NCI-H1436 treated with DMSO at 0.1 percent for 48 hours (cell line): ENCODE results near the gene MAGI1.
"Not testable (repeated sequence)": the region's sequence is repeated elsewhere in the genome, so short reads cannot be mapped to it uniquely, and the experiment has no call there.

Experiments used
- DNase-seq: peaks from one replicate; lab custom pipeline; 2025; lab: John Stamatoyannopoulos, UW

The MAGI1 gene

DNA sequence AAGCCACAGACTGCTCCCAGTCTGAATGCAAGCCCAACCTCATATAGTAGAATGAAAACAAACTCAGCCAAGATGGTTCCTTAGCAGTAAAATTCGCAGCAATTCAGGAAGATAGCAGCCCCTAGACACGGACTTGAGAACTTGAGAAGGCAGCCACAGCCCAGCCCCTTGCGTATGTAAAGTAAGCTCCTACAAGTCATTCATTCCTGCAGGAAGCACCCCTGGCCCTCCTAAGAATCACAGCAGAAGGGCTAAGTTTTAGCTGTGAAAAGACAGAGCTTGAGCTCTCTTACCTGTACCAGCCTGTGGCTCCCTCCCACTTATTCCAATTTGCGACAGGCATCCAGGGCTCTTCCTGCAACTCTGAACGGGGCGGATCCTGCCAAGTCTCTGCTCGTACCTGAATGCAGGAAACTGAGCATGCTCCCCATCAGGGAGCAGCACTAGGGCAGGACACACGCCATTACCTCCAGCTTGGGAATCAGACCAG is 136.4 kb downstream of the MAGI1 start:
- DNase-seq = no peak

DNA sequence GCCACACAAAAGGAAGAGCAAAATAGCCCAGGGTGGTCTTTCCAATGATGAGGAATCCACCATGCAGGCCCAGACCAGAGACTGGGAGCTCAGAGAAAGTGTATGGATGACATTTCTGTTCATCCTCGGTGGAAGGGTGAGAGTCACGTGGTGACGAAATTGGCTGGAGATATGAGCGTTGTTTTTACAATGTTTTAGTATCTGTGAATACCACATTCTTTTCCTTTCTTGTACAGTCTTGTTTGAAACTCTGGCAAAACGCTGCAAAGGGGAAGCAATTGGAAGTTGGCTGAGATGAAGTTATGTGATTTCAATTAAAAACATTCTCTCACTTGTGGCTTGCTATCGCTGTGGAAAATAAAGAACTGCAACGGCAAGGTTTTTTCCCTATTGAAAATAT is 137.5 kb downstream of the MAGI1 start:
- DNase-seq = no peak

DNA sequence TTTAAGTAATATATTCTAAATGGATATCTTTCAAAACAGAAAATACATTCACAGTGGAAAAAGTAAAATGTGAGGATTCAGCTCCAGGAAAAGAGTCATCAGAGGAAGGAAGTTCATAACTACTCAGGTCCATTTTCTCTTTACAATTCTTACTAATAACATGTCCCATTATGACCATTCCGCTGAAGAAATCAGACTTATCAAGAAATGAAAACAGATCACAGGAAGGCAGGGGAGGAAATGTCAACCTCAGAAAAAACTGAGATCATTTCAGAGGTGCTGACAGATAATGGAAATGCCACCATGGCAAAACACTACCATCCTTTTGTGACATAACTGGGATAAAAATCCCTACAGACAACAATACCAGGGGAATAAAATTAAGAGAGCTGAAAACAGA is 139.5 kb downstream of the MAGI1 start:
- no peak for DNase-seq

DNA sequence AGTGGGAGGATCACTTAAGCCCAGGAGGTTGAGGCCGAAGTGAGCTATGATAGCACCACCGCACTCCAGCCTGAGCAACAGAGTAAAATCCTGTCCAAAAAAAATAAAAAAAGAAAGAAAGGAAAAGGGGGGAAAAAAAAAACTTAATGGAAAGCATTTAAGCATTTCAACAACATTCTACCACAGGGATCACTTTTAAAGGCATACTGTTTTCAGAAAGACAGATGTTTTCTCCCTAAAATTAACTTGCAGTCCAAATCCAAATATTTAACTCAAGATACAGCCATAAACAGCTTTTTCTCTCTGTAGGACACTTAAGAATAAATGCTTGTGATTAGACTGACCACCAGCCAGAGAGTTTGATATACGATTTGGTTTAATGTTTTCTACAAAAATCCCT is 141.0 kb downstream of the MAGI1 start:
- DNase-seq = no peak

DNA sequence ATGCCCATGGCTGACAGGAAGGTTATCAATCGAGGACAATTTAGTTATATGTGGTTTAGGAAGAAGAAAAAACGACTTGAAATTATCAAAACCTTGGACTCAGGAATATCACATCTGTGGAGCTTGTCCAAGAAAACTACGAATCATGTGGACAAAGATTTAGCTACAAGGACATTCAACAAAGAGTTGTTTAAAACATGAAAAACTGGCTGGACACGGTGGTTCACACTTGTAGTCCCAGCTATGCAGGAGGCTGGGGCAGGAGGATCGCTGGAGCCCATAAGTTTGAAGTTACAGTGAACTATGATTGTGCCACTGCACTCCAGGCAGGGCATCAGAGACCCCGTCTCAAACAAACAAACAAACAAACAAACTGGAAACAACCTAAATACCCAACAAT is 142.4 kb downstream of the MAGI1 start:
- DNase-seq = no peak

DNA sequence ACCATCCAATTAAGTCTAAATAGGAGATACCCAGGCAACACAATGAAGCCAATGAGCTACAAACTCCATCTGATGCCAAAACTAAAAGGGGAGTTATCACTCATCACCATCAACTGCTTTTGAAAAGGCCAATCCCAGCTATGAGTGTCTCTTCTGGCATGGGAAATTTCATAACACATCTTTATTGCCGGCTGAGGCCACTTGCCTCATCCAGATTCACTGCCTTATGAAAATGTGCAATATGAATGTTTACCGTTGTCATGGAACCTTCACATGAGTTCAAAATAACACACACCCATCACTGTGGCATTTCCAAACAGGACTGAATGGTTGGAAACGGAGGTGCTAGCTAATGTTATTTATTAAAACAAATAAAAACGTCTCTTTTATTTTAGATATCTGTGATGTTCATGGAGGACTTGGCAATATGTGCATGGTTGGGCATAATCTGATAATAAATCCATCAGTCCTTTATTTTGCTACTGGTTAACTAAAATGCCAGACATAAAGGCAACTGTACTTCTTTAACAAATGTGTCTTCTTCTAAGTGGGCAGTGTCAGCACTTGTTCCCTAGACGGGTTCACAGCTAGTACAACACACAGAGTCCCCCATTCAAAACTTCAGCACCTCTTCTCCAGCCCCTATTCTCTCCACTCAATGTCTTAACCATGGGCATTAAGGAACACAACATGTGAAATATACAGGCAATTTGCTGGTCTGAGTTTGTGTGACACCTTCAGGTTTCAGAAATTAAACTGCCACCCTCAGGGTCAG is 143.9 kb downstream of the MAGI1 start:
- no peak for DNase-seq

DNA sequence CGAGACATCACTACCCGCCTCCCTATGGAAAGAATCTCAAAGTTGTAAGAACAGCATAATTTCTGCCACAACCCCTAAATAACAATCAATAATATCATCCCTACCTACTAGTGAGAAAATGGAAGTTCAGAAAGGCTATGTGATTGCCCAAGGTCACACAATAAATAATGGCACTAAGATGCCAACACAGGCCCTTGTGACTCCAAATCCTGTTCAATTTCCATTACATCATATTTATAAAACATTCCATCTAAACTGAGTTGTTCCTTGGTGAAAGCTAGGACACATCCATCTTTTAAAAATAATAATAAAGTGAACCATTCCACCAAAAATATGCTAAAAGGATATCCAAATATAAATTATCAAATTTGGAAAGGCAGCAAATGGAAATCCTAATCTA is 144.6 kb downstream of the MAGI1 start:
- no peak for DNase-seq

DNA sequence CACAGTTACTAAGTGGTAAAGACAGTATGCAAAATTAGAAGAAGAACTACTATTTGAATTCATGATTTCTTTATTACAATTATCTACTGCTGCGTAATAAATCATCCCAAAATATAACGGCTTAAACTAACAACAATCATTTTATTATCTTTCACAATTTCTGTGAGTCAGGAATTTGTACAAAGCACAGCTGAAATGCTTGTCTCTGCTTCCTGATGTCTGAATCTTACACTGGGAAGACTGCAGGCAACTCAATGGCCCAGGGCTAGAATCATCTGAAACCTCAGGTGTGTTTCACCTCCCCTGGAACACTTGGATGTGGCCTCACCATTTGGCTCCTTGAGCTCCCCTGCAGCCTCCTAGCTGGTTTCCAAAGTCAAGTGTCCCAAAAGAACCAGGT is 145.1 kb downstream of the MAGI1 start:
- no peak for DNase-seq

DNA sequence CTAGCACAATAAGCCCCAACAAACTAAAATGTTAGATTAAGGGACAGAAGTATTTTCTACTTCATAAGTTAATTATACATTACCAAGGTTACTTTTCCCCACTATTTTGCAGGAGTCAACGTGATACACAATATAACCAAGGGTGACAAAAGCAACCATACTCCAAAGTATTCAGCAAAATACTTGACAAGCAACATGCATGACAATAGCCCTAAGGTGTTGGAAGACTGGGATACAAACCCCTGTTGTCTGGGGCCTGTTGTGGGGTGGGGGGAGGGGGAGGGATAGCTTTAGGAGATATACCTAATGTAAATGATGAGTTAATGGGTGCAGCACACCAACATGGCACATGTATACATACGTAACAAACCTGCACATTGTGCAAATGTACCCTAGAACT is 147.2 kb downstream of the MAGI1 start:
- not testable (repeated sequence) for DNase-seq

DNA sequence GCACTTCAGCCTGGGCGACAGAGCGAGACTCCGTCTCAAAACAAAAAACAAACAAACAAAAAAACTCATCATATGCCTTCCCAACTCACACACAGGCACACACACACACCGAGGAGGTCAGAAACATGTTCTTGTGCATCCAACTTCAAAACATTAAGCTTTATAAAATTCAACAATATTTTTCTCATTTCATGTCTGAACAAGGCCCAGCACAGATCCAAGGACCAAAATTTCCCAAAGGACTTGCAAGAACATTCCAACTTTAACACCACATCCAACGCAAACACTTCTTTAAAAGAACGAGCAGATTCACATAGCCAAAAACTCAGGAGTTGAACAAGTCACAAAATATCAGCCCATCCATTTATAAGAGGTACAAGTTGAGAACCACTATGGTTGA is 148.4 kb downstream of the MAGI1 start:
- DNase-seq = no peak

DNA sequence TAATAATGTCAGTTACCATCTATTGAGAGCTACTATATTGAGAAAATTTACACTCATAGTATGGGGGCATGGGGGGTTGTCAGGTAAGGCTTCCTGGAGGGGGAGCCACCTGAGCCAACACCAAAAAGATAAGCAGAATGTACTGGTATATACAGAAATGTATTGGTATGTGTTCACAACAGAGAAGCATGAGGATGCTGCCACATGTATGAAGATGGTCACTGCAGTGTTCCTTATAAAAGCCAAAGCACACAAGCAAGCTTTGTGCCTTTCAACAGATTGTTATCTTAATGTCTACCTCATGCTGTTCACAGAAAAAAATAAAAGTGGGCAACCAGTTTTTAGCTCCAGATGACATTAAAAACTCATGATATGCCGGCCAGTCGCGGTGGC is 149.0 kb downstream of the MAGI1 start:
- DNase-seq = no peak

DNA sequence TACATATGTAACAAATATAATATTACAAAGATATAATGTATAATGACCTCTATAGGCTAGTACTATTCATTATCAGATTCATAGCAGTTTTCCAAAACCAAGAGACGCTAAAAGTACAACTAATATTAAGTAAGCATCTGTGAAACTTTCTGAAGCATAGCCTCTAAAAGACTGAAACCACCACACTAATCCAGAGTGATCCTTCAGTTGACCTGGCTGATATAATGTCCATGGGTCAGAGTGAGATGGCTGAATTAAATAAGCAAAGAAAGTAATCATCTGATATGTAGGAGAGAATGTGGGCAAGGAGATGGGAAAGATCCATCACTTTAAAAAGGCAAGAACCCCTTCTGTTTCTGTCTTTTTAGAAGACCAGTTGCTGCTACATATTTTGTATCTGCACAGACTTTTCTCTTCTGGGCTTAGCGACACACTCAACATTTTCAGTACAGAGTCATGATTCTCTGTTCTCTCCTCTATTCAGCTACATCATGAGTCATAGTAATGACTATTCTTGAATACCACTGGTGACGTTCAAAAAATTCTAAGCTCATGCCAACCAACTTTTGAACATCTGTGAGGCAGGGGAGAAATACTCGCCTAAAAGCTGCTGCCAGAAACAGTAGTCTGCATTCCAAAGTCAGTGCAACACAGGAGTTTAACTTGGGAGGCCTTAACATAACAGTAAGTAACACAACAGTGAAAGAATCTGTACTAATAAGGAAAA is 149.6 kb downstream of the MAGI1 start:
- DNase-seq = no peak

DNA sequence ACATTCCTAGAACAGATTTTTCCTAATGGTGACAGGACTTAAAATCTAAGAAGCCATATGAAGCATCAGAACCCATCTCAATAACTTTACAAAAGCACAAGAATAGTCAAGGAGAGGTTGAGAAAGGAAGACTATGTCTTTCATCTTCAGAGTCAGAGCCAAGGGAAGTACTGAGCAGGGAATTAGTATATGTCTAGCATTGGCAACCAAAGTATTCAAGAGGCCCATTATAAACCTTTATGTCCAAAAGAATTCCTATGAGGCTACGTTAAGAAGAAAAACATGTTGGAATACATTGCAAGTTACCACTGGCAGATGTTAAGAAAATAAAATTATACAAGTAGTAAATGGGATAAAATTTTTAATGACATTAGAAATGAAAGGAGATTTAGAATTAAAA is 150.5 kb downstream of the MAGI1 start:
- no peak for DNase-seq

DNA sequence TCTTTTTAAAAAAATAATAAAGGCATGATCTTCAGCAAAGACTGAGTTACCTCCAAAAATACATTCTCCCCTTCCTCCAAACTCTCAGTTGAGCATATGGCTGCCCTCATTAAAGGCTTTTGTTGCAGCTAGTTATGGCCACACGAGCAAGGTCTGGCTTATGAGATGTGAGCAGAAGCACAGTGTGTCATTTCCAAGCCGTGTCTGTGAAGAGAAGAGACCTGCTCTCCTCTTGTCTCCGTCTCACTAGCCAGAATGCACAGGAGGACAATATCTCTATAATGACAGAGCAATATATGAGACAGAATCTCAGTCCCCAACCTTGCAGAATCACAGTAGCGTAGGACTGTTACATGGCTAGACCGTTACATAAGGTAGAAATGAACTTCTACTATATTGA is 152.3 kb downstream of the MAGI1 start:
- no peak for DNase-seq

DNA sequence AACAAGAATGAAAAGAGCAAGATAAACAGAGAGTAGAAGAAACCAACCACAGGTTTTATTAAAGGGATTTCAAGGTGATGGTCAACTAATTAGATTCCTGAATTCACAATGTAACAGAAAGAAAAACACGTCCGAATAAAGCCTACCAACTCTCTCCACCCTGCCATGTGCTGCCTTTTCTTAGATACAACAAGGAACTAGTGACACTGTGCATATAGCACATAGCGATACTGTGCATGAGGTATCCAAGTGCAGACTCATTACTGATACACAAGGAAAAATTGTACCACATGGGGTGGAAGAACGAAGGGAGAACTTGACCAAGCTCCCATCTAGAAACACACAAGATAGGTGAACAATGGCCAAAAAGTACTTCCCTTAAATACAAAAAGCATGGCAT is 154.6 kb downstream of the MAGI1 start:
- DNase-seq = no peak

DNA sequence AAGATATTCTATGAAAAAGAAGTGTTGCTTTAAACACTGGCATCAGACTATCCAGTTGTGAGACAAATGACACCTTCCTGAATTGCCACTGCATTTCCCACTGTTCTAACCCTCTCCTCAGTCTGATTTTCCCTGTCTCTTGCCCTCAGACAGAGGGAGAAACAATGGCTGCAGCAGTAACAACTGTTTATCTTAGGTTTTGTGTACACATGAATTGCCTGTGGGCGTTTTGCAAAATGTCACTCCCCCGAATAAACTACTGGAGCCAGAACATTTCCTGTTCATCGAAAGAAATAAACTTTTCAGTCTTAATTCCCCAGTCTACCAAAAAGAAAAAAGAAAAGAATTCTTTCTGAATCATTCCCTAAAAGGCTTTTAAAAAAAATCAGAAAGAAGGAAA is 155.1 kb downstream of the MAGI1 start:
- no peak for DNase-seq

DNA sequence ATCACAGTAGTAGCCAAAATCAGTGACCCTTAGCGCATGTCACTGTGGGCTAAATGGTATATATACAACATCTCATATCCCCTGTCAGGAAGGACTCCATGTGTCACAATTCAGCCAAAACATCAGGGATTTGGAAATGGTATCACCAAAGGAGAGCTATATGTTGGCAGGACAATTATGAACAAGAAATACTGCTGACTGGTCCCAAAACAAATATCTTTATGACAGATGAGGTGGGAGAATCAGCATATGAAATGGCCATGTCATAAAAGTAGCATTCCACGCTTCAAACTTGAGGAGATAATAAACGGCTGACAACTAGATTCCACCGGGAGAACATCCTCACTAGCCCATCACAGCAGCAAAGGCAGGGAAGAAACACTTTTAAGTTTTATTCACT is 158.4 kb downstream of the MAGI1 start:
- no peak for DNase-seq

DNA sequence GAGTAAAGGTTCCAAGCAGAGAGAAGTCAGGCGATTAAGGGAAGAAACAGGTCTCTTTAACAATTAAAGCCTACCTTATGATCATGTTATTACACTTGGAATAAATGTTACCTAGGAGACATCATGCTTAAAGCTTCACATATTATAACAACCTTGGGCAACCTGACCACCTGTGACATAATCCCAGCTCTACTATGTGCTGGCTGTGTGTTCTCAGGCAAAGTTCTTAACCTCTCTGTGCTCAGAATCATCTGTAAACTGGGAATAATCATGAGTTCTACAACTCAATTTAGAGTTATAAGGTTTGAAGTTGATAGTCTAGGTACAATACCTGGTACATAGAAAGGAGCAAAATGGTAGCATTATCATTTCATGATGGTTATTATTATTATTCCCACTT is 159.3 kb downstream of the MAGI1 start:
- no peak for DNase-seq

DNA sequence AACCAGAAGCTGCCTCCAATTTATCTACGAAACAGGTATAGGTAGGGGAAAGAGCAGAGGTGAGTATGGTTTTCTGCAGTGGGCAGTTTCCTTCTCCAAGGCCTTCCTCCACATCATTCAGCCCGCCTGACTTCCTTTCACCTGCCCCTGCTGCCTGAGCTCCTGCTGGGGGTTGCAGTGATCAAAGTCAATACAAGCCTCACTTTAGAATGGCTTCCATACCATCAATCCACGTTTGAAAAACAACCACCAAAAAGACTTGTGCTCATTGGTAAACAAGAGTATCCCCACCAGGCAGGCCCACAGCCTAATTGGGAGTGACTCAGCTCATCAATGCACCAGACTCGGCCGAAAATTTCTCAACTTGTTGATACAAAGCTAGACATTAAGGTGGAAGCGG is 159.9 kb downstream of the MAGI1 start:
- DNase-seq = no peak

DNA sequence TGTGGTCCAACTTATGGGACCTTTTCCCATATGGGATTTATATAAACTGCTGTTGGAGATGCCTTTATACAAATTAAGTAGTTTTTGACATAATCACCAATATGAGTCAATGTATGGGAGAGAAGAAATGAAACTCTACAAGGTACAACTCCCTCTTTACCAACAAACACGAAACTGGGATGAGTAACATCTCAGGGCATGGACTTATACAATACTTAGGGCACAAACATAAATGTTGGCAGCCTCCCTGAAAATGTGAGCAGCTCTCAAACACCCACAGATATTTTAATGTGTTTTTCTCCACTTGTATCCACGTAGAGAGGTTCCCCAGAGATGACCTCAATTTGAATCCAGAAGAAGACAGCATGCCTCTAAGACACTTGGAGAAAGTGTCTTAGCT is 161.6 kb downstream of the MAGI1 start:
- no peak for DNase-seq

DNA sequence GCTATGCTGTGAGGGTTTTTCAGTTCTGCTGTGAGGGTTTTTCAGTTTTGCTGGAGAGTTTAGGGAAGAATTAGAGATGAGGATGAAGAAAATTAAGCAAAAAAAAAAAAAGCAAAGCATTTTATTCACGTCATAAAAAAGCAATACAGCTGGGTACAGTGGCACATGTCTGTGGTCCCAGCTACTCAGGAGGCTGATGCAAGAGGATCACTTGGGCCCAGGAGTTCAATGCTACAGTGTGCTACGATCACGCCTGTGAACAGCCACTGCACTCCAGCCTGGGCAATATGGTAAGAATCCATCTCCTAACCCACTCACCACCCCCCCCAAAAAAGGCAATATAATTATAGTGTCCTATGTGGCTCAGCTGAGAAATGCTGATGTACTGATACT is 162.7 kb downstream of the MAGI1 start:
- DNase-seq = no peak

DNA sequence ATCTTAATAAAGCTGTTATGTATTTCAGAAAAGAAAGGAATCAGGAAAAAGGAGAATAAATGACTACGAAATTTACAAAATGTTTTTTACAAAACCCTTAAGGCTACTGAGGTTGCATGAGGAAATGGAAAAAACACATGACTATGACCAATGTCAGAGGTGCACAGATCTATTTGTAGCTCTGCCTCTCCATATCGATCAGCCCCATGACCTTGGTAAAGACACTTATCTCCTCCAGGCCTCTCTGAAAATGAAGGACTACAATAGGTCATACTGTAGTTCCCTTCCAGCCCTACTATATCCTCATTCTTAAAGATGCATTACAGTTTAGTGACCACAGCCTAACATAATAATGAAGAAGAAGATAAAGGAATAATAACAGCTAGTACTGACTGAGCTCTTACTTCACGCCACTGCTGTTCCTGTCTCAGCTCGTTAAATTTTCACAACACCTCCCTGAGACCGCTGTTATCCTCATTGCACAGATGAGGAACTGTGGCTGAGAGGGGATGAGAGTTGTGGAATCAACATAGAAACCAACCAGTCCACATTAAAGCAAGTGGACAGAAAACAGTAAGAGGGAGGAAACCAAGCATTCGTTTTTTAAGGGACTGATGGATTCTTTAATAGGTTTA is 163.2 kb downstream of the MAGI1 start:
- DNase-seq = no peak

DNA sequence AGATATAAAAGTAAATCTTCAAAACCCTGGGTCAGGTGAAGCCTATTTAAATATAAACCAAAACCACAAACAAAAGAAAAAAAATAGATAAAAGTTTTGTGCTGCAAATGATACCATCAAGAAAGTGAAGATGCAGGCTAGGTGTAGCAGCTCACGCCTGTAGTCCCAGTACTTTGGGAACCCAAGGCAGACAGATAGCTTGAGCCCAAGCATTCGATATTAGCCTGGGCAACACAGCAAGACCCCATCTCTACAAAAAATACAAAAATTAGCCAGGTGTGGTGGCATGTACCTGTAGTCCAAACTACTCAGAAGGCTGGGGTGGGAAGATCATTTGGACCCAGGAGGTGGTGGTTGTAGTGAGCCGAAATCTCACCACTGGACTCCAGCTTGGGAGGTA is 164.8 kb downstream of the MAGI1 start:
- no peak for DNase-seq
